Tibial artery (tissue), 4 donors: ENCODE results near the gene NT5DC1.

Experiments
- DNase-seq, 2 donors: peaks; one replicate each; pipeline ENCODE4 v3.0.0-alpha.2; 2019
- H3K27ac ChIP-seq, 2 donors: fragments of 200-600 bp; sonication (generic) in 1 of 2; 1 replicate in 1 of 2; 2 replicates in 1 of 2; pipeline ENCODE4 v1.5.1; 2018 to 2019; ENCODE audit warnings: mild to moderate bottlenecking in 1 of 2
- H3K27me3 ChIP-seq, 2 donors: fragments of 200-600 bp; sonication (generic) in 1 of 2; one replicate each; pipeline versions ENCODE4 v1.5.1 to v1.6.0; 2016 to 2019
- H3K36me3 ChIP-seq, 3 donors: fragments of 200-600 bp; sonication (generic) in 2 of 3; one replicate each; pipeline ENCODE4 v1.5.1; 2016 to 2019; ENCODE audit warnings: mild to moderate bottlenecking in 2 of 3
- H3K4me1 ChIP-seq, 4 donors: fragments of 200-600 bp; sonication (generic) in 2 of 4; 1 replicate in 3 of 4; 2 replicates in 1 of 4; pipeline ENCODE4 v1.5.1; 2016 to 2019
- H3K4me3 ChIP-seq, 2 donors: fragments of 200-600 bp; sonication (generic) in 1 of 2; 1 replicate in 1 of 2; 2 replicates in 1 of 2; pipeline ENCODE4 v1.5.1; 2018 to 2019; ENCODE audit warnings: mild to moderate bottlenecking in 2 of 2
- H3K9me3 ChIP-seq, 3 donors: fragments of 200-600 bp; sonication (generic) in 1 of 3; one replicate each; pipeline ENCODE4 v1.5.1; 2016 to 2019
- CTCF ChIP-seq, 2 experiments: fragments of 200-600 bp in 1 of 2; fragments of 450-650 bp in 1 of 2; IDR thresholded peaks; one replicate each; pipeline ENCODE4 v1.5.1; 2017 to 2019; ENCODE audit warnings: antibody characterized with exemption in 2 of 2, mild to moderate bottlenecking in 1 of 2, moderate library complexity in 1 of 2
- intact Hi-C: fragments of 100-400 bp; cut with DNase I; formaldehyde crosslinking; loops from one replicate; pipeline ENCODE4 v1.15.0; 2023; ENCODE audit warnings: low total_unique reads

The NT5DC1 gene

GRCh38 chr6:116070616-116071389 lies 29.9 kb upstream of the NT5DC1 start:
- intact Hi-C loops: no loop called here
- TF ChIP-seq CTCF (IDR thresholded peaks at IDR 0.05): no peak

GRCh38 chr6:116072368-116072767 lies 28.3 kb upstream of the NT5DC1 start:
- Histone ChIP-seq H3K9me3 (no peaks in the 10 kb centered on the region), H3K27me3 (no peaks in the 10 kb centered on the region), H3K4me1 (peaks cover 0 to 58% (median 10%) of the 10 kb centered on the region in 4 donors), H3K27ac (no peak overlapping the region), H3K4me3 (no peak overlapping the region), H3K36me3 (no peaks in the 10 kb centered on the region)
- no peak for DNase-seq
- intact Hi-C loops: no loop called here
- TF ChIP-seq CTCF (IDR thresholded peaks at IDR 0.05): no peak

More at GRCh38 chr6:116070616-116071389, 29.9 kb upstream of the NT5DC1 start:
- Histone ChIP-seq H3K36me3 (no peaks in the 10 kb centered on the region), H3K27ac (peak overlapping the region; percentile 24 to 49), H3K9me3 (no peaks in the 10 kb centered on the region), H3K4me1 (peaks cover 0 to 58% (median 10%) of the 10 kb centered on the region in 4 donors), H3K27me3 (no peaks in the 10 kb centered on the region), H3K4me3 (no peak overlapping the region)
- DNase-seq: no peak

- Histone ChIP-seq H3K27me3 (no peaks in the 10 kb centered on the region), H3K36me3 (no peaks in the 10 kb centered on the region), H3K4me3 (no peak overlapping the region), H3K9me3 (no peaks in the 10 kb centered on the region), H3K4me1 (peaks cover 0 to 57% (median 10%) of the 10 kb centered on the region in 4 donors), H3K27ac (no peak overlapping the region)
- no peak for TF ChIP-seq CTCF (IDR thresholded peaks at IDR 0.05)
- intact Hi-C loops: no loop called here
- DNase-seq: no peak
Measured at GRCh38 chr6:116073765-116074440, 26.8 kb upstream of the NT5DC1 start.

GRCh38 chr6:116074732-116075390 lies 25.8 kb upstream of the NT5DC1 start:
- peak overlapping the region in 1 of 2 donors; percentile 43 for H3K27ac ChIP-seq
- intact Hi-C loops: no loop called here

More at GRCh38 chr6:116074732-116075390, 25.8 kb upstream of the NT5DC1 start:
- TF ChIP-seq CTCF (IDR thresholded peaks at IDR 0.05): no peak
- no peaks in the 10 kb centered on the region for H3K36me3 ChIP-seq
- H3K27me3 ChIP-seq: no peaks in the 10 kb centered on the region
- no peaks in the 10 kb centered on the region for H3K9me3 ChIP-seq
- H3K4me3 ChIP-seq: no peak overlapping the region
- peaks cover 0 to 47% (median 10%) of the 10 kb centered on the region in 4 donors for H3K4me1 ChIP-seq
- no peak for DNase-seq
